ENCODE measurements around the gene OSBP.

DNA sequence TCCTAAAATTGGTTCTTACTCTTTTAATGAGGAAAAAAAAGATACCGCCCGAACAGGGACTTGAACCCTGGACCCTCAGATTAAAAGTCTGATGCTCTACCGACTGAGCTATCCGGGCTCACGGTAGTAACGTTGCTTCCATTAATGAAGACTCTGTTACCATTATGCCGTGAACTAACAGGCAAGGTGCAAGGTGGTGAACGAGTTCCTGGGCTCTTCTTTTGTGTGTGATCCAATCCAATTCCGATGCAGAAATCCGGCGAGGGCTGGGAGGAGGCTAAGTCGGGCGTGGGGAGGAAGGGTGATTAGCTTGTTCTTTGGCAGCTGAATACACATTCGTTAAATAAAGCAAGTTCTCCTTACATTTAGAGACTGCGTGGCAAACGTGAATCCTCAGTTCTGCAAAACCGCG, 55.3 kb downstream of the OSBP start:
- TF ChIP-seq EP300 (IDR thresholded peaks at IDR 0.05) (no peak), POLR2AphosphoS5 (IDR thresholded peaks at IDR 0.05) (no peak)

All from upper lobe of left lung (tissue), 4 donors.